Right atrium auricular region (tissue), 2 donors: Measurements from ENCODE around the gene SUSD2. TPM values are rescaled to one million over a fixed set of nuclear protein-coding genes. Genes with fewer than 3 reads are reported as not detected.

Experiments
- DNase-seq: peaks from one replicate; pipeline ENCODE4 v3.0.0-alpha.2; 2019; ENCODE audit warnings: low spot score
- H3K27ac ChIP-seq, 2 donors: fragments of 200-600 bp; sonication (generic); 1 replicate in 1 of 2; 2 replicates in 1 of 2; pipeline ENCODE4 v1.5.1; 2016 to 2019
- H3K27me3 ChIP-seq, 2 donors: fragments of 200-600 bp; sonication (generic); one replicate each; pipeline versions ENCODE4 v1.5.1 to v1.6.0; 2017 to 2019
- H3K36me3 ChIP-seq: fragments of 200-600 bp; sonication (generic); one replicate; pipeline ENCODE4 v1.5.1; 2016
- H3K4me1 ChIP-seq, 2 donors: fragments of 200-600 bp; sonication (generic); one replicate each; pipeline versions ENCODE4 v1.5.1 to v1.6.0; 2017 to 2019
- H3K4me3 ChIP-seq, 2 donors: fragments of 200-600 bp; sonication (generic); 1 replicate in 1 of 2; 2 replicates in 1 of 2; pipeline ENCODE4 v1.5.1; 2017 to 2019; ENCODE audit warnings: mild to moderate bottlenecking in 1 of 2, moderate library complexity in 1 of 2
- H3K9me3 ChIP-seq, 2 donors: fragments of 200-600 bp; sonication (generic); one replicate each; pipeline ENCODE4 v1.5.1; 2019
- total RNA-seq, 2 donors: library from RNA; depleted of rRNA; stranded (reverse); fragments of >200 nt; gene quantifications; one replicate each; pipeline ENCODE4 v1.1.0, GENCODE V29; 2016
- TF ChIP-seq, protein P1 (sequence below), 2 donors: fragments of 200-600 bp; sonication (generic); IDR thresholded peaks; one replicate each; pipeline ENCODE4 v1.5.1; 2019; ENCODE audit warnings: antibody characterized with exemption in 2 of 2

The SUSD2 gene
- total RNA-seq, 2 donors from 2014 or later: 4.9 to 9.5 TPM

DNA sequence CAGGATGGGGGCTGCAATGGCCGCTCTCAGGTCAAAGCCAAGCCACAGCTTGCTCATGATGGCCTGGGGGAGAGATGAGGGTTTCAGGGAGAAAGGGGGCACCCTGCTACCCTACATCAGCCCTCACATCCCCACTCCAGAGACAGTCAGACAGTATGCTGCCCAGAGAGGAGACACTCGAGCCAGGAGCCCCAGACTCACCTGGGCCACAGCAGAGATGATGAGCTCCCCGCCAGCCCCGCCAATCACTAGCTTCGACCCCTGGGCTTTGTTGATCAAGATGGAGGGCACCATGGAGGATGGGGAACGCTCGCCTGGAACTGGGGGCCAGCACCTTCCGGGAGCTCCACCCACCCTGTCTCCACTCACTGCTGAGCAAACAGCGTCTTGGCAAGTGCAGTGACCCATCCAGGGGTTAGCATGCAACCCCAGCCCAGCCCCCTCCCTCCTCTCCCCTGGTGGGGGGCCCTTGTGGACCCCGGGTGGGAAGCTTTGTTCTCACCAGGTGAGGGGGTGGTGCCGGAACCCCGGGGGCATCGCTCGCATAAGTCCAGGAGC, 43.8 kb downstream of the SUSD2 start:
- Histone ChIP-seq H3K9me3 (peaks cover 0 to 15% of the 10 kb centered on the region in 2 donors), H3K27me3 (no peaks in the 10 kb centered on the region), H3K4me1 (no peaks in the 10 kb centered on the region), H3K4me3 (no peak overlapping the region), H3K36me3 (peaks cover 53% of the 10 kb centered on the region), H3K27ac (no peak overlapping the region)
- TF ChIP-seq, protein P1, sequence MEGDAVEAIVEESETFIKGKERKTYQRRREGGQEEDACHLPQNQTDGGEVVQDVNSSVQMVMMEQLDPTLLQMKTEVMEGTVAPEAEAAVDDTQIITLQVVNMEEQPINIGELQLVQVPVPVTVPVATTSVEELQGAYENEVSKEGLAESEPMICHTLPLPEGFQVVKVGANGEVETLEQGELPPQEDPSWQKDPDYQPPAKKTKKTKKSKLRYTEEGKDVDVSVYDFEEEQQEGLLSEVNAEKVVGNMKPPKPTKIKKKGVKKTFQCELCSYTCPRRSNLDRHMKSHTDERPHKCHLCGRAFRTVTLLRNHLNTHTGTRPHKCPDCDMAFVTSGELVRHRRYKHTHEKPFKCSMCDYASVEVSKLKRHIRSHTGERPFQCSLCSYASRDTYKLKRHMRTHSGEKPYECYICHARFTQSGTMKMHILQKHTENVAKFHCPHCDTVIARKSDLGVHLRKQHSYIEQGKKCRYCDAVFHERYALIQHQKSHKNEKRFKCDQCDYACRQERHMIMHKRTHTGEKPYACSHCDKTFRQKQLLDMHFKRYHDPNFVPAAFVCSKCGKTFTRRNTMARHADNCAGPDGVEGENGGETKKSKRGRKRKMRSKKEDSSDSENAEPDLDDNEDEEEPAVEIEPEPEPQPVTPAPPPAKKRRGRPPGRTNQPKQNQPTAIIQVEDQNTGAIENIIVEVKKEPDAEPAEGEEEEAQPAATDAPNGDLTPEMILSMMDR (IDR thresholded peaks at IDR 0.05): no peak
- DNase-seq: no peak

DNA sequence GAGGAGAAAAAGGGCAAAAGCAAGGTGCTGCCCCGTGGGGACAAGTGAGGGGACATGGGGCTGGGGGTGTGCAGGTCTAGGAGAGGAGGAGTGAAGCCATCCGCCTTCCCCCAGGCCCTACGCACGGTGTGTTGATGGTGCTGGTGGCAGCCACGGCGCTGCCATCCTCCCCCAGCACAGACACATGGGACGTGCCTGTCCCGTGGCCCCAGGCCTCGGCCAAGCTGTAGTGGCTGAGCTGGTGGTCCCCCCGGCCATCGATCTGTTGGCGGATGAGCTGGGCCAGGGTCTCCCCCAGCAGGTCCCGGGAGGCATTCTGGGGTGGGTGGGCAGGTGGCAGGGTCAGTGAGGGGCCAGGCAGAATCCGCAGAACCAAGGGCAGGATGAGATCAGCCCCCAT, 44.7 kb downstream of the SUSD2 start:
- TF ChIP-seq, protein P1 (IDR thresholded peaks at IDR 0.05): no peak
- Histone ChIP-seq H3K4me3 (no peak overlapping the region), H3K27me3 (no peaks in the 10 kb centered on the region)

DNA sequence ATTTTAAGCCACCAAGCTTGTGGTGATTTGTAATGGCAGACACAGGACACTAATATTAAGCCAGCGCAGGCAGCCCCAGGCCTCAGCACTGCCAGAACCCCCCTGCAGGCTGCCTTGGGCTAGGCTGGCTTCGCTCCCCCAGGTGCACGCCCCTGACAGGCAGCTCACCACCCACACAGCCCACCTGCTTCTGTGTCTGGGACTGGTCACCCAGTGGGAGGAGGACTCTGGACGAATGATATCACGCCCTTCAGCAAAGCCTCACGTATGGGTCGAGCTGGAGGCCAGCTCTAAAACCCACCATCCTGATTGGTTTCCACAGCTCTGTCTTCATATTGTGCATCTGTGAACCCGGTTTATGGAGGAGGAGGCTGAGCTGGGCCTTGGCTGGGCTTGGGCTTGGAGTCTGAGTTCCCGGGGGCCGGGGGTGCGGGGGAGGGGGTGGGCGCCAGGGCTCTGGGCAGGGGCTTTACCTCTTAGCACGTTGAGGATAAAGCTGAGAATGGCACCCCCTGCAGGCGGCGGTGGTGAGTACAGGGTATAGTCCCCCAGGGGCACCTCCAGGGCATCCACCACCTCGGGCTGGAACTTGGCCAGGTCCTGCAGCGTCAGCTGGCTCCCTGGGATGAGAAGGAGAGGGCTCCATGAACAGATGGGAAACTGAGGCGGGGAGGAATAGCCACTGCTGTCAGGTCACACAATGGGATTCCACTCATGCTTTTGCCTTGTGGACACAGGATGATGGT, 49.8 kb downstream of the SUSD2 start:
- TF ChIP-seq, protein P1 (IDR thresholded peaks at IDR 0.05): peak in 1 of 2 donors; percentile 32
- no peak for DNase-seq
- peaks cover 0 to 9% of the 10 kb centered on the region in 2 donors for H3K4me1 ChIP-seq
- H3K27ac ChIP-seq: no peak overlapping the region
- H3K9me3 ChIP-seq: no peaks in the 10 kb centered on the region
- peaks cover 42% of the 10 kb centered on the region for H3K36me3 ChIP-seq
- H3K27me3 ChIP-seq: no peaks in the 10 kb centered on the region
- no peak overlapping the region for H3K4me3 ChIP-seq

More for the DNA sequence above, 44.7 kb downstream of the SUSD2 start:
- no peak for DNase-seq
- Histone ChIP-seq H3K4me1 (peaks cover 0 to 4% of the 10 kb centered on the region in 2 donors), H3K9me3 (peaks cover 0 to 15% of the 10 kb centered on the region in 2 donors), H3K36me3 (peaks cover 53% of the 10 kb centered on the region), H3K27ac (no peak overlapping the region)

DNA sequence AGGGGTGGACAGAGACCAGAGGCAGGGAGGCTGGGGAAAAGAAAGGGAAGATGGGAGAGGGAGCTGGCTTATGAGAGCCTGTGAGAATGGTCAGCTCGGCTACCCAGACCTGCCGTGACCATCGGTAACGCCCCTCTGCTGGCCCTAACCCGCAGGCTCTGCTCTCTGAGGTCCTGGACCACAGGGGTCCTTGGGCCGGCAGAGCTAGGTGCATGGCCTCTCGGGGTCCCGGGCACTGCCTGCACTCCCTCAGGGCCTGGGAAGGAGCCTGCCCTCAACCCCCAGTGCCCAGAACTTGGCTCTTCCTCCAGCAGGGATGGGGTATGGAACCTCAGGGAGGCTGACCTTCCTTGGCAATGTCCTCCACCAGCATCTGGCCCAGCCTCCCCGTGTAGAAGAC, 50.4 kb downstream of the SUSD2 start:
- Histone ChIP-seq H3K4me1 (peaks cover 0 to 9% of the 10 kb centered on the region in 2 donors), H3K27ac (no peak overlapping the region), H3K27me3 (no peaks in the 10 kb centered on the region), H3K9me3 (no peaks in the 10 kb centered on the region), H3K36me3 (peaks cover 36% of the 10 kb centered on the region), H3K4me3 (no peak overlapping the region)
- TF ChIP-seq, protein P1 (IDR thresholded peaks at IDR 0.05): no peak
- DNase-seq: no peak

DNA sequence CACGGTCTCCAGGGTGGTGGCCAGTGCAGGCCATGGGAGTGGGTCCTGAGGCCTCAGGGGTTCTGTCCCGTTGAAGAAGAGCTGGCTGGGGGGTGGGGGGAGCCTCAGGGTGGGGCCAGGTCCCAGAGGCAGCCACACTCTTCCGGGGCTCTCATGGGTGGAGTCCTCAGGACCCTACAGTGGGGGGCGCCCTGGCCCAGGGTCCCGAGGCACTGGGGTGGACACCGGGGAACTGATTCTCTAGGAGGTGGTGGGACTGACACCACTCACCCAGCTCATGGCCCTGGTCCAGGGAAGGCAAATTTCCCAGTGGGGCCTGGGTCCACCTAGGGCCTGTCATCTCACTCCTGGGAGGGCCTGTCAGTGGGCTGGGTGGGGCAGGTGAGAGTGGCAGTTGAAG, 50.8 kb downstream of the SUSD2 start:
- Histone ChIP-seq H3K4me3 (no peak overlapping the region), H3K27ac (no peak overlapping the region), H3K4me1 (peaks cover 0 to 9% of the 10 kb centered on the region in 2 donors), H3K27me3 (no peaks in the 10 kb centered on the region), H3K36me3 (peaks cover 32% of the 10 kb centered on the region), H3K9me3 (no peaks in the 10 kb centered on the region)
- TF ChIP-seq, protein P1 (IDR thresholded peaks at IDR 0.05): no peak
- no peak for DNase-seq
